NCI-H748 (cell line): ENCODE results near the gene DCAF11.
"Not testable (repeated sequence)": the region's sequence is repeated elsewhere in the genome, so short reads cannot be mapped to it uniquely, and the experiment has no call there.

Source experiments
- DNase-seq: peaks from one replicate; lab custom pipeline; 2025; ENCODE audit not compliant: unreplicated experiment; lab: John Stamatoyannopoulos, UW

The DCAF11 gene

GRCh38 chr14:24095271-24096068 lies 19.1 kb upstream of the DCAF11 start:
- DNase-seq: peak; percentile 15

GRCh38 chr14:24096545-24097181 lies 17.9 kb upstream of the DCAF11 start:
- DNase-seq: no peak

GRCh38 chr14:24098229-24098926 lies 16.2 kb upstream of the DCAF11 start:
- no peak for DNase-seq

- DNase-seq: no peak
Measured at GRCh38 chr14:24098927-24099813, 15.4 kb upstream of the DCAF11 start.

- DNase-seq: no peak
Measured at GRCh38 chr14:24100197-24100981, 14.2 kb upstream of the DCAF11 start.

GRCh38 chr14:24100982-24101494 lies 13.5 kb upstream of the DCAF11 start:
- no peak for DNase-seq

GRCh38 chr14:24102357-24103048 lies 12.1 kb upstream of the DCAF11 start:
- no peak for DNase-seq

GRCh38 chr14:24103451-24103850 lies 11.1 kb upstream of the DCAF11 start:
- no peak for DNase-seq

- not testable (repeated sequence) for DNase-seq
Measured at GRCh38 chr14:24105609-24106239, 8.9 kb upstream of the DCAF11 start.

GRCh38 chr14:24106672-24107271 lies 7.8 kb upstream of the DCAF11 start:
- no peak for DNase-seq

- no peak for DNase-seq
Measured at GRCh38 chr14:24108336-24108874, 6.2 kb upstream of the DCAF11 start.

GRCh38 chr14:24110060-24110459 lies 4.5 kb upstream of the DCAF11 start:
- DNase-seq: no peak

GRCh38 chr14:24110523-24110922 lies 4.1 kb upstream of the DCAF11 start:
- no peak for DNase-seq

- no peak for DNase-seq
Measured at GRCh38 chr14:24113379-24113800, 1.2 kb upstream of the DCAF11 start.

GRCh38 chr14:24113801-24114531 lies 611 bp upstream of the DCAF11 start:
- peak; percentile 87 for DNase-seq

- no peak for DNase-seq
Measured at GRCh38 chr14:24115422-24116127, 998 bp downstream of the DCAF11 start.
